HL-60/S4 treated with retinoic acid at 250 ng/mL for 4 days and 3 days (cell line): ENCODE data around the gene OSBPL5.
"Not testable (repeated sequence)": the region's sequence is repeated elsewhere in the genome, so short reads cannot be mapped to it uniquely, and the experiment has no call there.

Source experiments
- in situ Hi-C: fragments of 300-500 bp; cut with MboI; formaldehyde crosslinking; loops from 2 replicates; pipeline ENCODE4 v1.7.0; 2022; ENCODE audit warnings: low sequenced_read_pairs

OSBPL5 gene

GRCh38 chr11:3182462-3182852 is 17.3 kb upstream of the OSBPL5 start:
- in situ Hi-C loops, result no loop called here

GRCh38 chr11:3181725-3182461 is 16.8 kb upstream of the OSBPL5 start:
- in situ Hi-C loops, result no loop called here

- in situ Hi-C loops, result no loop called here
Measured at GRCh38 chr11:3180869-3181268, 15.8 kb upstream of the OSBPL5 start.

DNA sequence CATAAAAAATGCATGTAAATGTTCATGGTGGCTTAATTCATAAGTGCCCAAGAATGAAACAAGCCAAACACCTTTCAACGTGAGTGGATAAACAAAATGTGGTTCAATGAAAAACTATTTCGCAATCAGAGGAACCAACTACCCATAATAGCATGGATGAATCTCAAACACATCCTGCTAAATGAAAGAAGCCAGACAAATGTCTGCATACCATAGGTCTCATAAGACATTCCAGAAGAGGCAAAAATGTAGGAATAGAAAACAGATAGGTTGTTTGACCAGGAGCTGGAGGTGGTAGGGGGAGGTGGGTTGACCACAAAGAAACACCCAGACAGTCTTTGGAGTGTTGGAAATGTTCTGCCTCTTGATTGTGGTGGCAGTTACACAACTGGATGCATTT is 13.2 kb upstream of the OSBPL5 start:
- in situ Hi-C loops, result no loop called here

- in situ Hi-C loops, result no loop called here
Measured at GRCh38 chr11:3177931-3178330, 12.8 kb upstream of the OSBPL5 start.

DNA sequence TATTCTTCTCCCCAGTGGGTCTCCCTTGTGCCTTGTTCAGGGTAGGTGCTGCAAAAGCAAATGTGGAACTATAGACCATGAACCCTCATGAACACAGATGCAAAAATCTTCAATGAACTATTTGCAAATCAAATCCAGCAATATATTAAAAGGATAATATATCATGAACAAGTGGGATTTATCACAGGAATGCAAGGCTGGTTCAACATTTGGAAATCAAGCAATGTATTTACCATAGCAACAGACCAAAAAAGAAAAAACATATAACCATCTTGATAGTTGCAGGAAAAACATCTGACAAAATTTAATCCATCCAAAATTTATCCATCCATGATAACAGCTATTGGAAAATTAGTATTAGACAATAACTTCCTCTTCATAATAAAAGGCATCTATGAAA is 11.4 kb upstream of the OSBPL5 start:
- in situ Hi-C loops, result no loop called here

DNA sequence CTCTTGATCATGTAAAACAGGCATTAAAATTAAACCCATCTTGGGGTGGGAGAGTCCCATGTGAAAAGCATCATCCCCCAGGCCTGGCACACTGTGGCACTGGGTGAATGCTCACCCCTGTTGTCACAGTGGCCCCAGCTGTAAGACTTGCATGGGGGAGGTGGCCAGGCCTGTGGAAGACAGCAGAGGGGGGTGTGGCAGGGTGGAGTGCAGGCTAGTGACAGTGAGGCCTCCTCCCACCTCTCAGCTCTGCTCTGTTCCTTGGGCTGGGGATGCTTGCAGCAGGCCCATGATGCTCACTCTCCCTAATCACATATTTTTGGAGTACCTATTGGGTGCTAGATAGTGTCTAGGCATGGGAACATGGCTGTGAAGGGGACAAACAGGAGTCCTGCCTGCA is 10.1 kb upstream of the OSBPL5 start:
- in situ Hi-C loops, result no loop called here

GRCh38 chr11:3174387-3174786 is 9.3 kb upstream of the OSBPL5 start:
- in situ Hi-C loops, result no loop called here

DNA sequence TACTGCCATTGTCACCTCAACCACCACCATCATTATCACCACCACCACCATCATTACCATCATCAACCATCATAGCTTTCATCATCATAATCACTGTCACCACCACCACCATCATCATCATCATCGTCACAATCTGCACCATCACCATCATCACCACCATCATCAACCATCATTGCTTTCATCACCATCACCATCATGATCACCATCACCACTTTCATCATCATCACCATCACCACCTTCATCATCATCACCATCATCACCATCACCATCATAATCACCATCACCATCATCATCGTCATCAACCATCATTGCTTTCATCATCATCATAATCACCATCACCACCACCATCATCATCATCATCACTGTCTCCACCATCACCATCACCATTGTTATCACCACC is 8.7 kb upstream of the OSBPL5 start:
- in situ Hi-C loops, result no loop called here

DNA sequence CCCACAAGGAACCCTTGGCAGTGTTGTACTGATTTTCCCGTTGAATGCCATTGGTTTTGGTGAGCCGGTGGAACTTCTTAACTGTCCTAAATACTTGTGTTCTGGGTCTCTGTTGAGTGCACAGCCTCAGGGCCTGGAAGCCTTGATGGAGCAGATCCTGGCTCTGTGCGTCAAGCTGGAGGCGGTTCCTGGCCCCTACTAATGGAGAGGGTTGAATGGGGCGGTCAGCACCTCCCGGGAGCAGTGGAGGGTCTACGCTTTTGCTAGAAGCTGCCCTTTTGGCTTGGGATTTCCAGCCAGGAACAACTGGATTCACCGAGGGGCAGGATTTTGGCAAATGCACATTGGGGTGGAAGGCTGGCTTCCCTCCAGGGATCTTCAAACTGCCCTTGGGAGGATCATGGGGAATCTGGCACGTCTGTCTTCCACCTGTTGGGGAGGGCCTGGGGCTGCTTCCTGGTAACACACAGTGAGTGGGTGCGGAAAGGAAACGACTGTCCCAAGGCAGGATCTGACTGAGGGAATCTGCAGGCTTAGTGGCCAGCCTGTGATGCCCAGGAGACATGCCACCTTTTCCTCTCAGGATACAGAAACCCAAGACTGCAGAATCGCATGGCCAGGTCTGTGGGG is 6.9 kb upstream of the OSBPL5 start:
- in situ Hi-C loops, result no loop called here

GRCh38 chr11:3170756-3171650 is 5.9 kb upstream of the OSBPL5 start:
- in situ Hi-C loops, result no loop called here

DNA sequence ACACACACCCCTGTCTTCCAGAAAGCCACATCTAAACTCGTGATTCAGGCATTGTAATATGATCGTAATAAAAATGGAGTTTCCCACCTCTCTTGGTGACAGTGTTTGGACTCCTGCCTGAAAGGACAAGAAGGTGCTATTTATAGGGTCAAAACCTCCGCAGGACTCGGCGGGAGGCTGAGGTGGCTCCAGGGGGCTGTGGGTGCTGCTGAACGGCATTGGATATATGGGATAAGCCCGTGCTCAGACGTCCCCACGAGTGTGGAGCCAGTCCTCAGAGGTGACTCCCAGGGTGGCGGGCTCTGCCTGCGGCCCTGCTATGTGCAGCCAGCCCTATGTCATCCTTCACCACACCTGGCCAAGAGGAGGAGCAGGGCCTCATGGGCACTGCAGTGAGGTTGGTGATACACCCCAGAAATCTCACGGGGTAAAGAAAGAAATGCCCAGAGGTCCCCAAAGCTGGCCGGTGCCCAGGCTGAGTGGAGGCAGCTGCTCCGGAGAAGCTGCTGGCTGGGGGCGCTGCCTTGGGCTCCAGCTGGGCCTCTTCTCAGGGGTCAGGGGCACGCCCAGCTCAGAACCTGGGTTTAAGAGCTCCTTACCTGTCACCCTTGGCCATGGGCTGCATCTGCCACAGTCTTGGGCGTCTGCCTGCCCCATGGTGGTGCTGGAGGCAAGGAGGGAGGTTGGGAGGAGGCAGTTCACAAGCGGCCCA is 5.1 kb upstream of the OSBPL5 start:
- in situ Hi-C loops, result no loop called here

- in situ Hi-C loops, result no loop called here
Measured at GRCh38 chr11:3169255-3170043, 4.3 kb upstream of the OSBPL5 start.

DNA sequence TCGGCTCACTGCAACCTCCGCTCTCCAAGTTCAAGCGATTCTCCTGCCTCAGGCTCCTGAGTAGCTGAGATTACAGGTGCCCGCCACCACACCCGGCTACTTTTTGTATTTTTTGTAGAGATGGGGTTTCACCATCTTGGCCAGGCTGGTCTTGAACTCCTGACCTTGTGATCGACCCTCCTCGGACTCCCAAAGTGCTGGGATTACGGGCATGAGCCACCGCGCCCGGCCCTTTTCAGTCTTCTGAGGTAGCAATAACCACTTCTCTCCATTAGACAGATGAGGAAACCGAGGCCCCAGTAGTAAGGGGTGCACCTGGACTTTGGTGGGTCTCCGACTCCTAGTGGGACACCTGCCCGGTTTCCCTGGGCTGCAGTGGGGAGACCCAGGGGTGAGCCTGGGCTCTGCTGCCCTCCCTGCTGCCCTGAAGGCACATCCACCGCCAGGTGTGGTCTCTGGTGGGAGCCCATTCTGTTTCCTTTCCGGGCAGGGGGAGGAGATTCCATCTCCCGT is 3.7 kb upstream of the OSBPL5 start:
- in situ Hi-C loops, result not testable (repeated sequence)

- in situ Hi-C loops, result no loop called here
Measured at GRCh38 chr11:3167143-3168119, 2.3 kb upstream of the OSBPL5 start.

DNA sequence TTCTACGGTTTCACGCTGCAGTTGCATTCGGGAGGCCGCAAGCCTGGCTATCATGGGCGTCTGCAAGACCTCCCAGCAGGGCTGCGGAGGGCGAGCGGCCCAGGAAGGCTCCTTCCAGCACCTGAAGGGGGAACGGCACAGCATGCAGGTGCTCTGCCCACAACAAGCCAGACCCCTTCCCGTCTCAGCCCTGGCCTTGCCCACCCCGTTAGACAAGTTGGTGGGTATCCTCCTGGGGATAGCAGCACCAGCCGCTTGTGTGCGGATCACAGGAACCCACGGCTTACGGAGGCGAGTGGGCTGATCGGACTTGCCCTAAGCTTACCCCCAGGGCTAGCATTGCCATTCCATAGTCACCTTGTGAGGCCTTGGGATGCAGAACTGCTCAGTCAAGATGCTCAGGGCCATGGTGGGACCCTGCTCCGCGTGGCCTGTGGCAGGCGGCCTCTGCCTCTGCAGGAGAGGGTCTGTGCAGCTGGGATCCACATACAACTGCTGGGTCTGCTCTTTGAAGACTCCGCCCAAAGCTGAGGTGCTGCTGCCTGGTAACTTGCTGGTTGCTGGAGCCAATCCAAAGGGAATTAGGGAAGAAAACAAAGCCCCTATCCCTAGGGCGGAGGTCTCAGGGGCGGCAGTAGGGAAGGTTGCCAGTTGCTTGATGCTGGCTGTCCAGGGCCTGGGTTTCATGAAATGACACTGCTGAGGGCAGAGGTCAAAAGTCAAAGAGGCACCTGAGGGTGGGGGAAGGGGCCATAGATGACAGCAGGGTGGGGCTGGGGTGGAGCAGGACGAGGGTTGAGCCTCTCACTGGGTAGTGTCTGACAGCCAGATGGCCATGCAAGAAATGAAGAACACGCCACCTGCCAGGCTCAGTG is 1.4 kb upstream of the OSBPL5 start:
- in situ Hi-C loops, result no loop called here

DNA sequence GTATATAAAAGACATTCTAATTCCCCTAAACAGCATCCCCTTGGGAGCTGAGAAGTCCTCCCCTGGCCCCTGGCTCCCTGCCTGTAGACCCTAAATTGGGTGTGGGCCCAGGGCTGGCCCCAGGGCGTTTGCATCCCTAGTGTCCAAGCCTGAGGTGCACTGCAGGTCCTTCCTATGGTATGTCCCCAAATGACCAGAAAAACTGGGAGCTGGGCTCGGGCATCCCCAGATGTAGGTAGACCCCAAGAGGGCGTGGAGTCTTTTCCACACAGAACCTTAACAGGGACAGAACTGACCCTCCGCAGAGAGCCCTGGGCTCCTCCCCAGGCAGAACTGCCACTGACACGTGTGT is 782 bp upstream of the OSBPL5 start:
- in situ Hi-C loops, result no loop called here

- in situ Hi-C loops, result no loop called here
Measured at GRCh38 chr11:3164552-3165151, 458 bp downstream of the OSBPL5 start.
